Measurements from ENCODE around the gene FAM222A. TPM values are rescaled to one million over a fixed set of nuclear protein-coding genes. Genes with fewer than 3 reads are reported as not detected.

The FAM222A gene
- total RNA-seq, 1 experiment from 2014 or later, result 1.6 TPM

GRCh38 chr12:109759595-109759994 lies 46.0 kb downstream of the FAM222A start:
- no peaks in the 10 kb centered on the region for H3K27me3 Mint-ChIP-seq (ENCODE audit: low read depth)
- peak; percentile 11 for DNase-seq (ENCODE audit: low spot score)
- ChIA-PET CTCF (interaction anchor here (1.0 to 2.0 kb wide), 7 partner anchors 15 to 366 kb away, joined by 3 to 15 read pairs (median 7); no protein-coding TSS in a partner anchor), POLR2A (no interaction called here)
- peaks cover 9% of the 10 kb centered on the region; the same call in 1 of the 2 replicates for H3K36me3 Mint-ChIP-seq
- no peak for TF ChIP-seq NFATC4 (CRISPR knock-in tag; IDR thresholded peaks at IDR 0.05)
- TF ChIP-seq ZNF423 (CRISPR knock-in tag; IDR thresholded peaks at IDR 0.05), result no peak
- H3K4me1 Mint-ChIP-seq, result peaks cover 16% of the 10 kb centered on the region
- ATAC-seq, result no peak
- H3K27ac Mint-ChIP-seq, result no peak overlapping the region
- H3K9me3 Mint-ChIP-seq, result peaks cover 21% of the 10 kb centered on the region
- H3K4me3 Mint-ChIP-seq, result no peak overlapping the region

GRCh38 chr12:109760031-109760929 lies 46.7 kb downstream of the FAM222A start:
- ATAC-seq (no peak), DNase-seq (ENCODE audit: low spot score) (peak; percentile 6)
- ChIA-PET CTCF (interaction anchor here (0.8 to 1.8 kb wide), 5 partner anchors 13 to 366 kb away, joined by 3 to 8 read pairs (median 3); no protein-coding TSS in a partner anchor), POLR2A (interaction anchor here (0.6 kb wide), 1 partner anchor 200 kb away, joined by 3 read pairs; no protein-coding TSS in a partner anchor)
- no peak for TF ChIP-seq ZBTB21 (CRISPR knock-in tag; IDR thresholded peaks at IDR 0.05; ENCODE audit: borderline replicate concordance)
- TF ChIP-seq ZNF425 (CRISPR knock-in tag; conservative IDR thresholded peaks at IDR 0.05), result no peak
- no peak for TF ChIP-seq HMGXB4 (CRISPR knock-in tag; IDR thresholded peaks at IDR 0.05)
- no peak for TF ChIP-seq JAZF1 (CRISPR knock-in tag; IDR thresholded peaks at IDR 0.05)
- TF ChIP-seq TEAD4 (CRISPR knock-in tag; IDR thresholded peaks at IDR 0.05), result no peak
- no peak for TF ChIP-seq ZNF138 (CRISPR knock-in tag; conservative IDR thresholded peaks at IDR 0.05)
- TF ChIP-seq FOXJ3 (CRISPR knock-in tag; IDR thresholded peaks at IDR 0.05; ENCODE audit: borderline replicate concordance), result no peak
- TF ChIP-seq ZNF423 (CRISPR knock-in tag; IDR thresholded peaks at IDR 0.05), result no peak
- TF ChIP-seq MAX (CRISPR knock-in tag; IDR thresholded peaks at IDR 0.05), result no peak
- Mint-ChIP-seq H3K9me3 (peaks cover 21% of the 10 kb centered on the region), H3K4me3 (no peak overlapping the region), H3K27me3 (ENCODE audit: low read depth) (no peaks in the 10 kb centered on the region), H3K36me3 (peaks cover 9% of the 10 kb centered on the region; the same call in 1 of the 2 replicates), H3K4me1 (peaks cover 16% of the 10 kb centered on the region), H3K27ac (no peak overlapping the region)

GRCh38 chr12:109760930-109761921 lies 47.6 kb downstream of the FAM222A start:
- ATAC-seq (no peak), DNase-seq (ENCODE audit: low spot score) (peak; percentile 11)
- no peak overlapping the region for H3K4me3 Mint-ChIP-seq
- H3K27ac Mint-ChIP-seq, result no peak overlapping the region
- ChIA-PET CTCF (interaction anchor here (0.8 to 1.8 kb wide), 5 partner anchors 10 to 163 kb away, joined by 3 to 8 read pairs (median 3); no protein-coding TSS in a partner anchor), POLR2A (interaction anchor here (0.6 kb wide), 1 partner anchor 199 kb away, joined by 3 read pairs; no protein-coding TSS in a partner anchor)
- peaks cover 16% of the 10 kb centered on the region for H3K4me1 Mint-ChIP-seq
- peaks cover 7% of the 10 kb centered on the region; the same call in 1 of the 2 replicates for H3K36me3 Mint-ChIP-seq
- no peaks in the 10 kb centered on the region for H3K27me3 Mint-ChIP-seq (ENCODE audit: low read depth)
- peaks cover 12% of the 10 kb centered on the region for H3K9me3 Mint-ChIP-seq
- TF ChIP-seq ZNF512 (CRISPR knock-in tag; IDR thresholded peaks at IDR 0.05; ENCODE audit: borderline replicate concordance), result no peak
- no peak for TF ChIP-seq ZNF671 (CRISPR knock-in tag; IDR thresholded peaks at IDR 0.05)
- TF ChIP-seq JUN (CRISPR knock-in tag; IDR thresholded peaks at IDR 0.05), result no peak
- TF ChIP-seq SP1 (CRISPR knock-in tag; conservative IDR thresholded peaks at IDR 0.05), result no peak
- no peak for TF ChIP-seq ELF4 (CRISPR knock-in tag; IDR thresholded peaks at IDR 0.05; ENCODE audit: low read depth)
- no peak for TF ChIP-seq TCF7 (CRISPR knock-in tag; IDR thresholded peaks at IDR 0.05; ENCODE audit: low read depth)
- TF ChIP-seq NFYB (CRISPR knock-in tag; conservative IDR thresholded peaks at IDR 0.05; ENCODE audit: low read depth), result no peak
- no peak for TF ChIP-seq EMX1 (CRISPR knock-in tag; IDR thresholded peaks at IDR 0.05)
- TF ChIP-seq ZNF219 (CRISPR knock-in tag; IDR thresholded peaks at IDR 0.05; ENCODE audit: borderline replicate concordance), result no peak
- TF ChIP-seq NR3C1 (CRISPR knock-in tag; conservative IDR thresholded peaks at IDR 0.05; ENCODE audit: low read depth), result no peak
- TF ChIP-seq ATF1 (CRISPR knock-in tag; IDR thresholded peaks at IDR 0.05), result no peak
- no peak for TF ChIP-seq MLX (CRISPR knock-in tag; IDR thresholded peaks at IDR 0.05)

Measured in WTC11 (cell line).